Endothelial cell (in vitro differentiated cells): ENCODE measurements around the gene ATAD2B. TPM values are rescaled to one million over a fixed set of nuclear protein-coding genes. Genes with fewer than 3 reads are reported as not detected.

ENCODE experiments used
- DNase-seq: peaks from one replicate; pipeline ENCODE4 v3.0.0; 2021; ENCODE audit warnings: low spot score
- H3K27ac Mint-ChIP-seq: one replicate; pipeline ENCODE4 v1.8.0; 2021; ENCODE audit warnings: mixed read lengths, inconsistent platforms; ENCODE audit not compliant: unreplicated experiment
- H3K27me3 Mint-ChIP-seq: one replicate; pipeline ENCODE4 v1.8.0; 2021; ENCODE audit warnings: mild to moderate bottlenecking, moderate library complexity, mixed read lengths, inconsistent platforms; ENCODE audit not compliant: unreplicated experiment
- H3K36me3 Mint-ChIP-seq: one replicate; pipeline ENCODE4 v1.8.0; 2021; ENCODE audit warnings: mild to moderate bottlenecking, low read depth, mixed read lengths, inconsistent platforms; ENCODE audit not compliant: unreplicated experiment
- H3K4me1 Mint-ChIP-seq: one replicate; pipeline ENCODE4 v1.8.0; 2021; ENCODE audit warnings: mild to moderate bottlenecking, mixed read lengths, inconsistent platforms; ENCODE audit not compliant: unreplicated experiment
- H3K4me3 Mint-ChIP-seq: one replicate; pipeline ENCODE4 v1.8.0; 2021; ENCODE audit warnings: mild to moderate bottlenecking, mixed read lengths, inconsistent platforms; ENCODE audit not compliant: unreplicated experiment
- H3K9me3 Mint-ChIP-seq: one replicate; pipeline ENCODE4 v1.8.0; 2021; ENCODE audit warnings: mixed read lengths, inconsistent platforms; ENCODE audit not compliant: unreplicated experiment
- total RNA-seq: library from RNA; stranded (reverse); fragmentation: NEBNext Ultra II Directional; extraction: Animal tissue kit (Norgen Biotek cat#: 25700); gene quantifications from one replicate; pipeline ENCODE4 v1.2.1, GENCODE V29; 2021; ENCODE audit not compliant: unreplicated experiment
- TF ChIP-seq, protein P1 (sequence below): fragments of 200-600 bp; sonication (generic); IDR thresholded peaks from one replicate; pipeline ENCODE4 v1.5.0; 2021; ENCODE audit warnings: antibody characterized with exemption; ENCODE audit not compliant: unreplicated experiment

Gene ATAD2B
- total RNA-seq, 1 donor from 2014 or later, result 23.6 TPM

DNA sequence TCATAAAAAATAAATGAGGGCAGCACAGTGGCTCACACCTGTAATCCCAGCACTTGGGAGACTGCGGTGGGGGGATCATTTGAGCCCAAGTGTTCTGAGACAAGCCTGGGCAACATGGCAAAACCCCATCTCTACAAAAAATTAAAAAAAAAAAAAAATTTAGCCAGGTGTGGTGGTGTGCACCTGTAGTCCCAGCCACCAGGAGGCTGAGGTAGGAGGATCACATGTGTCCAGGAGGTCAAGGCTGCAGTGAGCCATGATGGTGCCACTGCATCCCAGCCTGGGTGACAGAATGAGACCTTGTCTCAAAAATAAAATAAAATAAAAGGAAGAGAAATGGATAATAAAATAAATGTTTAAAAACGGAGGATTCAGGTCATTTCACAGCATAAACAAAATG is 113.5 kb downstream of the ATAD2B start:
- no peak for DNase-seq
- Mint-ChIP-seq H3K27ac (no peak overlapping the region), H3K36me3 (peaks cover 3% of the 10 kb centered on the region), H3K4me1 (no peaks in the 10 kb centered on the region), H3K4me3 (no peak overlapping the region), H3K27me3 (peaks cover 1% of the 10 kb centered on the region), H3K9me3 (no peaks in the 10 kb centered on the region)
- TF ChIP-seq, protein P1, sequence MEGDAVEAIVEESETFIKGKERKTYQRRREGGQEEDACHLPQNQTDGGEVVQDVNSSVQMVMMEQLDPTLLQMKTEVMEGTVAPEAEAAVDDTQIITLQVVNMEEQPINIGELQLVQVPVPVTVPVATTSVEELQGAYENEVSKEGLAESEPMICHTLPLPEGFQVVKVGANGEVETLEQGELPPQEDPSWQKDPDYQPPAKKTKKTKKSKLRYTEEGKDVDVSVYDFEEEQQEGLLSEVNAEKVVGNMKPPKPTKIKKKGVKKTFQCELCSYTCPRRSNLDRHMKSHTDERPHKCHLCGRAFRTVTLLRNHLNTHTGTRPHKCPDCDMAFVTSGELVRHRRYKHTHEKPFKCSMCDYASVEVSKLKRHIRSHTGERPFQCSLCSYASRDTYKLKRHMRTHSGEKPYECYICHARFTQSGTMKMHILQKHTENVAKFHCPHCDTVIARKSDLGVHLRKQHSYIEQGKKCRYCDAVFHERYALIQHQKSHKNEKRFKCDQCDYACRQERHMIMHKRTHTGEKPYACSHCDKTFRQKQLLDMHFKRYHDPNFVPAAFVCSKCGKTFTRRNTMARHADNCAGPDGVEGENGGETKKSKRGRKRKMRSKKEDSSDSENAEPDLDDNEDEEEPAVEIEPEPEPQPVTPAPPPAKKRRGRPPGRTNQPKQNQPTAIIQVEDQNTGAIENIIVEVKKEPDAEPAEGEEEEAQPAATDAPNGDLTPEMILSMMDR, result no peak

DNA sequence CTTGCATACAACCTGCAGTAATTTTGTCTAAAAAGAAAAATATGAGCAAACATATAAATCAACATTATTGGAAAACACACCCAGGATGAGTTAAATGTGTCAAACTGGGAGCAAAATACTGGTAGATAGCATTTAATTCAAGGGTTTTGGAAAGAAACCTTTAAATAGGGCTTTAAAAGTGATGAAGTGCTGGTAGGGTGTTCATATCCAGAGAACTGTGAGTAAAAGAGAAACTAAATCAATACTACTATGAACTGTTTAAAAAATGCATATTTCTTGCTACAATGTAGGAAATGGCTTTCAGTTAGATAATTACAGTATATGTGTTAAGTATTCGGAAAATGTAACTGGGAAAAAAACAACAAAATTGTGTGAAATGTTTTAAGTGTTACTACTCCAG is 117.8 kb downstream of the ATAD2B start:
- DNase-seq, result no peak
- Mint-ChIP-seq H3K9me3 (no peaks in the 10 kb centered on the region), H3K36me3 (no peaks in the 10 kb centered on the region), H3K27me3 (no peaks in the 10 kb centered on the region), H3K4me1 (no peaks in the 10 kb centered on the region), H3K27ac (no peak overlapping the region), H3K4me3 (no peak overlapping the region)
- TF ChIP-seq, protein P1, result no peak

- no peak overlapping the region for H3K4me3 Mint-ChIP-seq
- H3K9me3 Mint-ChIP-seq, result no peaks in the 10 kb centered on the region
- no peaks in the 10 kb centered on the region for H3K36me3 Mint-ChIP-seq
- no peak overlapping the region for H3K27ac Mint-ChIP-seq
- no peaks in the 10 kb centered on the region for H3K4me1 Mint-ChIP-seq
- TF ChIP-seq, protein P1, result no peak
- no peak for DNase-seq
- no peaks in the 10 kb centered on the region for H3K27me3 Mint-ChIP-seq
Observed at GRCh38 chr2:23806665-23807249, 120.2 kb downstream of the ATAD2B start.

- H3K27me3 Mint-ChIP-seq, result no peaks in the 10 kb centered on the region
- TF ChIP-seq, protein P1, result no peak
- no peaks in the 10 kb centered on the region for H3K4me1 Mint-ChIP-seq
- DNase-seq, result no peak
- no peak overlapping the region for H3K27ac Mint-ChIP-seq
- H3K36me3 Mint-ChIP-seq, result no peaks in the 10 kb centered on the region
- H3K9me3 Mint-ChIP-seq, result no peaks in the 10 kb centered on the region
- no peak overlapping the region for H3K4me3 Mint-ChIP-seq
Observed at GRCh38 chr2:23806201-23806600, 120.7 kb downstream of the ATAD2B start.

GRCh38 chr2:23803965-23804542 is 122.9 kb downstream of the ATAD2B start:
- no peak overlapping the region for H3K4me3 Mint-ChIP-seq
- H3K36me3 Mint-ChIP-seq, result no peaks in the 10 kb centered on the region
- H3K4me1 Mint-ChIP-seq, result no peaks in the 10 kb centered on the region
- H3K27me3 Mint-ChIP-seq, result peaks cover 1% of the 10 kb centered on the region
- no peaks in the 10 kb centered on the region for H3K9me3 Mint-ChIP-seq
- peak; percentile 10 for DNase-seq
- H3K27ac Mint-ChIP-seq, result no peak overlapping the region
- TF ChIP-seq, protein P1, result no peak
